HG03469 (cell line): ENCODE measurements around the gene MYO3A.

Source experiments
- ATAC-seq: cut with Tn5 transposase; IDR thresholded peaks from one replicate; pipeline ENCODE4 v1.9.1; 2021; ENCODE audit warnings: mild to moderate bottlenecking, moderate library complexity, moderate number of reproducible peaks; ENCODE audit not compliant: unreplicated experiment

The MYO3A gene, protein sequence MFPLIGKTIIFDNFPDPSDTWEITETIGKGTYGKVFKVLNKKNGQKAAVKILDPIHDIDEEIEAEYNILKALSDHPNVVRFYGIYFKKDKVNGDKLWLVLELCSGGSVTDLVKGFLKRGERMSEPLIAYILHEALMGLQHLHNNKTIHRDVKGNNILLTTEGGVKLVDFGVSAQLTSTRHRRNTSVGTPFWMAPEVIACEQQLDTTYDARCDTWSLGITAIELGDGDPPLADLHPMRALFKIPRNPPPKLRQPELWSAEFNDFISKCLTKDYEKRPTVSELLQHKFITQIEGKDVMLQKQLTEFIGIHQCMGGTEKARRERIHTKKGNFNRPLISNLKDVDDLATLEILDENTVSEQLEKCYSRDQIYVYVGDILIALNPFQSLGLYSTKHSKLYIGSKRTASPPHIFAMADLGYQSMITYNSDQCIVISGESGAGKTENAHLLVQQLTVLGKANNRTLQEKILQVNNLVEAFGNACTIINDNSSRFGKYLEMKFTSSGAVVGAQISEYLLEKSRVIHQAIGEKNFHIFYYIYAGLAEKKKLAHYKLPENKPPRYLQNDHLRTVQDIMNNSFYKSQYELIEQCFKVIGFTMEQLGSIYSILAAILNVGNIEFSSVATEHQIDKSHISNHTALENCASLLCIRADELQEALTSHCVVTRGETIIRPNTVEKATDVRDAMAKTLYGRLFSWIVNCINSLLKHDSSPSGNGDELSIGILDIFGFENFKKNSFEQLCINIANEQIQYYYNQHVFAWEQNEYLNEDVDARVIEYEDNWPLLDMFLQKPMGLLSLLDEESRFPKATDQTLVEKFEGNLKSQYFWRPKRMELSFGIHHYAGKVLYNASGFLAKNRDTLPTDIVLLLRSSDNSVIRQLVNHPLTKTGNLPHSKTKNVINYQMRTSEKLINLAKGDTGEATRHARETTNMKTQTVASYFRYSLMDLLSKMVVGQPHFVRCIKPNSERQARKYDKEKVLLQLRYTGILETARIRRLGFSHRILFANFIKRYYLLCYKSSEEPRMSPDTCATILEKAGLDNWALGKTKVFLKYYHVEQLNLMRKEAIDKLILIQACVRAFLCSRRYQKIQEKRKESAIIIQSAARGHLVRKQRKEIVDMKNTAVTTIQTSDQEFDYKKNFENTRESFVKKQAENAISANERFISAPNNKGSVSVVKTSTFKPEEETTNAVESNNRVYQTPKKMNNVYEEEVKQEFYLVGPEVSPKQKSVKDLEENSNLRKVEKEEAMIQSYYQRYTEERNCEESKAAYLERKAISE (N-terminal part only)

GRCh38 chr10:25933653-25934608, at the start of gene MYO3A:
Gene MYO3A (plus strand): TSS chr10:25934229. CDS start chr10:25952111, 17,882 bp downstream.
- no peak for ATAC-seq

DNA sequence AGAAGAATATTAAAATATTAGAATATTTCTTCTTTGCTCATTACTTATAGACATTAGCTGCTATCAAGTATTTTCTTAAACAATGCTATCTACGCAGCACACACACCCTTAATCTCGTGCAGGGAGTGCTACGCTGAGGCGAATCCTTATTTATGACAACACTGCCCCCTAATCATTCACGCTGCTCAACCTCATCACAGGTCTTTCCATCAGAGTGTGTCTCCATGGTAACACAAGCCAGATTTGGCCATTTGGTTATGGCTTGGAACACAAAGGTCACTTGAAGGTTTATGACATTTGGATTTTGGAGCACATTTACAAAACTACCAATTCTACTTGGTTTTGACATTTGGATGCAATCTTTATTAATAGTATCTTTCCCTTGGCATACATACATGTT, 45.4 kb upstream of the MYO3A start:
- ATAC-seq, result no peak

DNA sequence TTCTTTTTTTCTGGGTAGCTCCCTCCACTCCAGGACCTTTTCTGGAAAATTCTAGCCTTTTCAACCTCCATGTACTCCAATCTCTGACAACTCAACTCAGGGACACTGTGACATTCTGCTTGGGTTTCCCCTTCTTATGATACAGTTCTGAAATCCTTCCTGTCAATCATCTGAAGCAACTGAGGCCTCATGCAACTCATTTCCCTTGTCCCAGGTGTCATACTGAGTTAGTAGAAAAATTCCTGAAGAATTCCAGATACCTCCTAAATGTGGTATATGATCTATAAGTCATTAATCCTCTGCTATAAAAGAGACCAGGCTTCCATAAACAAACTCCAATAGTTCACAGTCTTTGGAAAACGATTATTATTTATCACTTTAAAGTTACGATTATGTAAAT, 43.0 kb upstream of the MYO3A start:
- ATAC-seq, result no peak

DNA sequence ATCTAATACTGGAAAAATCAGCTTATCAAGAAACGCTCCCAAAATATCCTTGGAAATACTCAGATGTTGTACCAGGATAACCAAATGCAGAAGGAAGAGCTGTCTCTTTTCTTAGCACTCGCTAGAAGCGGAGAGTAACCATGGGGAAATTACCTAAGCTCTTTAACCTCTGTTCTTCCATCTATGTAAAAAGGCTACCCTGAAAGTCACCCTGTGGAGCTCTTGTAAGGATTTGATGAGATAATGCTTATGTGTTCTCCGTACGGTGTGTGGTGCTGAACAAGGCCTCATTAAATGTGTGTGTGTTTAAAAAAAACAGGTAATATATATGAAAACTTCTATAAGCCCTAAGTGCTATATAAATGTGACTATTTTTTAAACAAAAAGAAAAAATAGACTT, 38.2 kb upstream of the MYO3A start:
- ATAC-seq, result no peak

DNA sequence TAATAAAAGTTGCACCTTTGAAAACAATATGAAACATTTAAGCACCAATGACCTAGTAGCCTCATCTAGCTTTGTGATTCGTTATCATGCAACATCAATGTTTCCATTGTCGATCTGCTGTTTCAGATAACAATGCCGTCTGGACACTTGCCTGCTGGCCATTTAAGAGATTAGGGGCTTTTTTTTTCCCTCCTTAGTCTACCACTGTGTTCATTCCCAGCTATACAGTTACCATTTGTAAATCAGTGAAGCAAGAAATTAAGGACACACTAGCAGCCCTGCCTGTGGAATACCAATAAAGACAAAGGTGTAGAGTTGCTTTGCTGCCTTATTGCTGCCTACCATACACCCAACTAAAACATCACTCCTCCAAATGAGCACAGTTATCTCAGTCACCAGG, 37.6 kb upstream of the MYO3A start:
- no peak for ATAC-seq

GRCh38 chr10:25899304-25899703, 34.7 kb upstream of the MYO3A start:
- no peak for ATAC-seq

GRCh38 chr10:25901199-25901598, 32.8 kb upstream of the MYO3A start:
- no peak for ATAC-seq

GRCh38 chr10:25902002-25902401, 32.0 kb upstream of the MYO3A start:
- ATAC-seq, result peak; percentile 53

GRCh38 chr10:25907261-25907660, 26.8 kb upstream of the MYO3A start:
- ATAC-seq, result no peak

GRCh38 chr10:25912866-25913265, 21.2 kb upstream of the MYO3A start:
- ATAC-seq, result no peak

GRCh38 chr10:25914776-25915175, 19.3 kb upstream of the MYO3A start:
- no peak for ATAC-seq

DNA sequence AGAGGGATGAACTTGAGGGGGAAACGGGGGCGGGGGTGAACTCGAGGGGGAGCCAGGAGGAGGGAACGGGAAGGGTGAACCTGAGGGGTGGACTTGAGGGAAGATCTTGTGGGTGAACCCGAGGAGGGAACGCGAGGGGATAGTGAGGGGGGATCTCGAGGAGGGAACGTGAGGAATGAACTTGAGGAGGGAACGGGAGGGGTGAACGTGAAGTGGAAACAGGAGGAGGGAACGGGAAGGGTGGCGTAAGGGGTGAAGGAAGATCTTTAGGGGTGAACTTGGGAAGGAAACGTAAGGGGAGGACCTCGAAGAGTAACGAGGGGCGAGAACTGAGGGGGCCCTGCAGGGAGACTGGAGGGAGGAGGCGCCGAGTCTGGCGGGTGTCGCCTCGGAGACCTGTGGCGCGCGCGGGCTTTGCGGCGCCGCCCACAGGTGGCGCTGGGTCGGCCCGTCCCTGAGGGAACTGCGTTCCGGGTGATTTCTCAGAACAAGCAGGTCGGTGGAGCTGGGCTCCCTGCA, 651 bp downstream of the MYO3A start:
- no peak for ATAC-seq

DNA sequence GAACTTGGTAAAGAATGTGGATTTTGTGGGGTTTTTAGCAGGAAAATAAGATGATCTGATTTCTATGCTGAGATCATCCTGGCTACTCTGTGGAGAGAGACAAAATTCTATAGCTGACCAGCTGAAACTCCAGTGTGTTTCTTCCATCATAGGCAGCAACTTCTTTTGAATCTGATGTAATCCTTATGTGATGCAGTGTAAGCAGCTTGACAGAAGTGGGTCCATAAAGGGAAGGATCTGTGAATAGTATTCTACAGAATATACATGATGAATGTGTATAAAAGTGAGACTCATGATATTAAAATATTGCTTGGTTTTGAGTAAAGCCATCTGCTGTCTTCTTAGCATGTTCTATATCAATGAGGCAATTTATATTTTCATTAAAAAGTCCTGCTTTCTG, 4.4 kb downstream of the MYO3A start:
- ATAC-seq, result no peak

DNA sequence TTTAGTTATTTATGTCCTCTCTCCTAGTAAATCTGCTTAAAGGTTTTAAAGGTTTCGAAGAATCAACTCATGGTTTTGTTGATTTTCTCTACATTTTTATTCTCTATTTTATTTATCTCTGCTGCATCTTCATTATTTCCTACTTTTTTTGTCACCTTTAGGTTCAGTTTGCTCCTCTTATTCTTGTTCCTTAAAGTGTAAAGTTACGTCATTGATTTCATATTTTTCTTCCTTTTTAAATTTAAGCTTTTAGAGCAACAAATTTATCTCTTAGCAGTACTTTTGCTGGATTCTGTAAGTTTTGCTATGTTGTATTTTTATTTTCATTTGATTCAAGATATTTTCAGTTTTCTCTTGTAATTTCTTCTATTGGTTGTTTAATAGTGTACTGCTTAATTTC, 10.7 kb downstream of the MYO3A start:
- ATAC-seq, result no peak

DNA sequence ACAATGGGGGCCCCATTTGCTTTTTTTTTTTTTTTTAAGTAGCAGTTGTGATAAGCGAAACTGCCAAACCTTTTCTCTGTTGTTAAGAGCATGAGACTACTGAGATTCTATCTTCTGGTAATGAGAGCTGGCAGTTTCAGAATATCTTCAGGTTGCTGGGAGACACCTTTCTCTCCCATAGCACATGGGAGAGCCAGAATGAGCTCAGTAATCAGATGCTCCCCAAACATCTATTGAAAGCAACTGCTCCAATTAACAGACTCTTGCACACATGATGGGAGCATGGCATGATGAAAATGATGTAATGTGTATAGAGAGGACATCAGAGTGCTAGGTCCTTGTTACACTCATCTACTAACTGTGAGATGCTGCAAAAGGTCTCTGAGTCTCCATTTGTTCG, 18.8 kb downstream of the MYO3A start:
- ATAC-seq, result no peak

DNA sequence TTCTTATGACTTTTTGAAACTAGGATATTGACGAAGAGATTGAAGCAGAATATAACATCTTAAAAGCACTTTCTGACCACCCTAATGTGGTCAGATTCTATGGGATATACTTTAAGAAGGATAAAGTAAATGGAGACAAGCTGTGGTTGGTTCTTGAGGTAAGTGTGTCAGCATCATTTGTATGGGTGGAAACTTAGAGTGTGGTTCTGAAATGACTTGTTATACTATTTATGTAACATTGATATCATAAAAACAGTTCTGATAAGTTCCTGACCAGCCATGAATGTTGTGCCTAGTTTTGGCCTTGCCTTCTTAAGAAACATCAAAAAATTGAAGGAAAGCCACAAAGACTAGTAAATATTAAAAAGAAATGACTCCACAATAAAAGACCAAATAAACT, 20.8 kb downstream of the MYO3A start:
- ATAC-seq, result no peak

- no peak for ATAC-seq
These were observed 25.7 kb downstream of the MYO3A start for GRCh38 chr10:25959540-25960232.

DNA sequence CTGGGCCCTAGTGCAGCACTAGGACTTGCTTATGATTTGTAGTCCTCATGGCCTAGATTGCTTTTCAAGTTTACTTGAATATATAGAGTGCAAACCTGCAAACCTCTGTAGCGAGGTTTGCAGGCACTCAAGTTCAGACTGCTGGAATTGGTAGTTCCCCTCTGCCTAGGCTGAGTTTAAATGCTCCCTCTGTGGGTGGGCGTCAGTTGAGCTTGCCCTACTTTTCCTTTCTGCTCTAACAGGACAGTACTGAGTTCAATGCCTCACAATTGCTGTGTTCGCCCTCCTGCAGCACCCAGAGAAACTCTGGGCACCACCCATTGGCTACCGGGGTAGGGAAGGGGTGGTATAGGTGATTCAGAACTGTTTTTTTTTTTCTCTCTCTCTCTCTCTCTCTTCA, 31.6 kb downstream of the MYO3A start:
- ATAC-seq, result no peak

DNA sequence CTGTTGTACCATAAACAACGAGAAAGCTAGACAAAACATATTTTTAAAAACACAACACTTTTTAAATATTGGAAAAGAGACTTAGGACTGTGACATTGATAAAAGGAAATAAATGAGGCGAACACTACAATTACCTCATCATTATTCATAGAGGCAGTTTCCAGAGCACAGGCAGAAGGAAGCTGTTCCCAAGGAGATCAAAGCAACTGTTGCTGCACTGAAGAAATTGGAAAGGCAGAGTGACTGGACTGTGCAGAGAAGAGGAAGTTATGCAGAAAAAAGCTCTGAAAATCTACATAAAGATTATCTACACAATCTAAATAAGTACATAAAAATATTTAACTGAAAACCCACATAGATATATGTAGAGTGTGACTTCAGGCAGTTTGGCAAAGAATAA, 32.8 kb downstream of the MYO3A start:
- no peak for ATAC-seq
